IPS-18c (cell line): ENCODE data around the gene FBXL4.
A peak's percentile ranks its signal among the peaks of the same experiment; 100 is the strongest.

Source experiments
- H3K4me3 ChIP-seq: 2 replicates; pipeline ENCODE4 v1.7.0; 2013; ENCODE audit warnings: low read depth, mild to moderate bottlenecking, low read length, moderate library complexity; ENCODE audit not compliant: insufficient read depth
- H3K9me3 ChIP-seq: one replicate; pipeline ENCODE4 v1.6.1; 2013; ENCODE audit warnings: mild to moderate bottlenecking, low read length, moderate library complexity; ENCODE audit not compliant: control insufficient read depth, insufficient read depth

FBXL4 gene

GRCh38 chr6:98947411-98948292, at the start of gene FBXL4:
Gene FBXL4, minus strand, starts transcription at chr6:98947946. Its CDS starts 20,958 bp downstream, at chr6:98926988.
- H3K4me3 ChIP-seq: peak within 1 kb of the TSS; percentile 81
- peaks cover 2% of the 10 kb centered on the region for H3K9me3 ChIP-seq

DNA sequence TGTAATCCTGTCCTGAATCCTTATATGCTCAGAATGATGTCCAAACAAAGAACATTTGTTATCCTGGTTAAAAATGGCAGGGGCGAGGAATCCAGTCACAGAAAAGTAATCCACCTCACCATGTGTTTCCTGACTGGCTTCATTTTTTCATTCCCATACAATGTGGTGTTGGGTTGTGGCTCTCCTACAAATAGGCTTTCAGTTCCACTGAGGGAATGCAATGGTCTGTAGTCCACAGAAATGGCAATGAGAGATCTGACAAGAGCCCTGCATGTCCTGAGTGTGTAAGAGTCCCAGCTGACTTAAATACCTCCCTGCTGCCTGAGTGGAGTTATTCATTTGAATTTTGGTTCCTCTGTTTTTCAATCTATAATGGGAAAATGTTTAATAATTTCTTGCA, 47.4 kb upstream of the FBXL4 start:
- Histone ChIP-seq H3K9me3 (no peaks in the 10 kb centered on the region), H3K4me3 (no peak overlapping the region)

- Histone ChIP-seq H3K4me3 (no peak overlapping the region), H3K9me3 (no peaks in the 10 kb centered on the region)
Observed at GRCh38 chr6:98992535-98992934, 44.8 kb upstream of the FBXL4 start.

DNA sequence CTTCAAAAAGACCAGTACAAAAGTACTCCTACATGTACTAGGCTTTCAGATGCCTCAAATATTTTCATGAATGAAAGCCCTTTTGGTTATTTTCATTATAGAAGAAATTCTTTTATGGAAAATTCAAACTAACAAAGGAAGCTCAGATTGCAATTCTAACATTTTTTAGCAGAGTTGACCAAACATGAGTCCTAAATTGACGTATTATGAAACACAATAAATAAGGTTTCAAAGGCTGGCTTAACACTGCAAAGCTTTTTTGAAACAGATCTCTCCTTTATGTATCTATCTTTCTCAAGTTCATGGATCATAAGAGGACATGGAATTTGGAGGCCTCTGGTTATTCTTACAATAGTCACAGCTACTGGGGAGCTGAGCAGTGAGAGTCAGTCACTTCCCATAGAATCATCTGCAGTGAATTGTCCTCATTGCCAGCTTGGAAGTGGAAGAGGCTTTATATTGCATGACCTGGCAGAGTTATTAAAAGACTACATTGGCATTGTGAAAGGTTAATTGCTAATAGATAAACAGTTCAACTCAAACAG, 38.4 kb upstream of the FBXL4 start:
- no peak overlapping the region for H3K4me3 ChIP-seq
- H3K9me3 ChIP-seq: no peaks in the 10 kb centered on the region

GRCh38 chr6:98985391-98985790, 37.6 kb upstream of the FBXL4 start:
- Histone ChIP-seq H3K9me3 (no peaks in the 10 kb centered on the region), H3K4me3 (no peak overlapping the region)

DNA sequence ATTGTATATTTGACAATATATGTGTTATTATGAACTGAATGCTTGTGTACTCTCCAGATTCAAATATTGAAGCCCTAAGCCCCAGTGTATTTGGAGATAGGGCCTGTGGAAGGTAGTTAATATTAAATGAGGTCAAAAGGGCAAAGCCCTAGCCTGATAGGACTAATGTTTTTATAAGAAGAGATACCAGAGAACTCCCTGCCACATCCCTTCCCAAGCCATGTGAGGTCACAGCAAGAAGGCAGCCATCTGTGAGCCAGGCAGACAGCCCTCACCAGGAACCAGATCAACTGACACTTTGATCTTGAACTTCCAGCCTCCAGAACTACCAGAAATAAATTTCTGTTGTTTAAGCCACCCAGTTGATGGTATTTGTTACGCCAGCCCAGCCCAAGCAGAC, 36.4 kb upstream of the FBXL4 start:
- no peak overlapping the region for H3K4me3 ChIP-seq
- no peaks in the 10 kb centered on the region for H3K9me3 ChIP-seq

- Histone ChIP-seq H3K9me3 (no peaks in the 10 kb centered on the region), H3K4me3 (no peak overlapping the region)
Observed at GRCh38 chr6:98981473-98981872, 33.7 kb upstream of the FBXL4 start.

DNA sequence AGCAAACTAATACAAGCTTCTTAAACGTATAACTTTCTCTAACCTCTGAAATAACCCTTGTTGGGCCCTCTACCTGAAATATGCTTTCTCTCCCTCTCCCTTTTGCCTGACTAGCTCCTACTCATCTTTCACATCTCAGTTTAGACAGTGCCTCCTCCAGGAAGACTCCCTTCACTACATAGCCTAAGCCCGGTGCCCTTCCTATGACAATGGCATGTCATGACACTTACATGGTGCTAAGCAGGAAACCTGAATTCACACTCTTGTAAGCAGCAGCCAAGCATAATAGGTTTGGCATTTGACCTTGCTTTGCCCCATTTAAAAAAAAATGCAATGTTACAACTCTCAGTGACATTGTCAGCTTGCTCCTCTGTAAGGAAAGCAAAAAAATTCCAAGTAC, 33.1 kb upstream of the FBXL4 start:
- H3K9me3 ChIP-seq: no peaks in the 10 kb centered on the region

GRCh38 chr6:98977671-98978292, 30.0 kb upstream of the FBXL4 start:
- no peak overlapping the region for H3K4me3 ChIP-seq
- no peaks in the 10 kb centered on the region for H3K9me3 ChIP-seq

More for the DNA sequence above, 33.1 kb upstream of the FBXL4 start:
- H3K4me3 ChIP-seq: no peak overlapping the region

DNA sequence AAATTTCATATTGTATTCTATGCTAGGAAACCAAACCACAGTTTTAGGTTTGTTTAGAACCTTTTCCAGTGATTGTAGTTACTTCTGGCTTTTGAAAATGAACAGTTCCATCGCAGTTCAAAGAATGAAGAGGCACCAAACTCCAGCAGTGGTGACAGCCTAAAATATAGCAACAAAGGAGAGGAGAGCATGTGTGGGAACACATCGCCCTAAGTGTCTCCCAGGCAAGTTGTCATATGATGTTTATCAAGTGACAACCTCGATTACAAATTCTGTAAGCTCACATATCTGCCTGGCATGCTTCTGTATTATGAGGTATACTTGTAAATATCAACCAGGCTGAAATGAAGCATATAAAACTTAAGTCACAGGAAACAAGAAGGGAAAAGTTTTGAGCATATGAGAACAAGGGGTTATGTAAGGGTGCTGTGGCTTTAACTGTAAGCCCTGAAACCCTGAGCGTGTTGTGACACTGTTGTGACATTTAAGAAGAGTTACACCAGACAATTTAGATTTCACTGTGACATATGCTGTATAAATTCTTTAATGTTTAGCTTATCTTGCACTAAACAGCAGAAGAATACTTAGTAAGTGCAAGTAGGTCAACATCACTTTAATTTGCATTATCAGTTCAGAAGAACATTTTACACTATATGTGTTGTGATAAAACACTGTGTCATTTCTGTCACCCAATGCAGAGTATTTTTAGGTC, 29.1 kb upstream of the FBXL4 start:
- Histone ChIP-seq H3K4me3 (no peak overlapping the region), H3K9me3 (no peaks in the 10 kb centered on the region)

DNA sequence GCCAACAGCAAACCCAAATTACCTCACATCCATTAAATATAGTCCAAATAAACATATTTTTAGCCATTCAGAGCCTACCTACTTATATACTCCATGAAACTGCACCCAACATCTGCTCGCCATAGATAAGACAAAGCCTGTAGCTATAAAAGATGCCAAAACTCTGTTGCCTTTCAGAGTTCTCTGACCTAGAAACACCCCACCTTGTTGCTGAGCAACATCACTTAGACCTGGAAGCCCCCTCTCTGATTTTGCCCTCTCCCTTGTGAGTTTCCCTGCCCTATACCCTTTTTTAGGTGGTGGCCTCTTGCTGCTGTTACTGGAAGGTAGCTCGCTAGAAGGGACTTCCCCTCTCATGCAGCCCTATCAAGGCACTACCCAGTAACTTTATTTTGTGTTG, 27.7 kb upstream of the FBXL4 start:
- Histone ChIP-seq H3K9me3 (no peaks in the 10 kb centered on the region), H3K4me3 (no peak overlapping the region)

- Histone ChIP-seq H3K4me3 (no peak overlapping the region), H3K9me3 (no peaks in the 10 kb centered on the region)
Observed at GRCh38 chr6:98974309-98974708, 26.6 kb upstream of the FBXL4 start.

GRCh38 chr6:98973571-98973970, 25.8 kb upstream of the FBXL4 start:
- Histone ChIP-seq H3K4me3 (no peak overlapping the region), H3K9me3 (no peaks in the 10 kb centered on the region)

DNA sequence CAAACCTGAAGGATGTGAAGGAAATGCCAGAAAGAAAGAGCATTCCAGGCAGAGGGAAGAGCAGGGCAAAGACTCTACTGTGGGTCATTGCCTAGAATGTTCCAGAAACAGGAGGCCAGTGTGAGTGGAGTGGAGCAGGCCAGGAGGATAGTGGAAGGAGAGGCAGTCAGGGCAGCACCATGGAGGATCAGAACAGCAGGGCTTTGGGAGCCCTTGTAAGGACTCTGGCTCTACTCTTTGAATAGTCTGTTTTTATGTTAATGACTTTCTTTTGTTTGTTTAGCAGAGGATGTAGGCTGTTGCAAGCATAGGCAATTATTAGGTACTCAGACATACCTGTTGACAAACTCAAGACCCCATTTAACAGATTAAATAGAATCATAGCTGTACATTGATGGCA, 23.6 kb upstream of the FBXL4 start:
- Histone ChIP-seq H3K9me3 (no peaks in the 10 kb centered on the region), H3K4me3 (no peak overlapping the region)

GRCh38 chr6:98970469-98970868, 22.7 kb upstream of the FBXL4 start:
- no peak overlapping the region for H3K4me3 ChIP-seq
- H3K9me3 ChIP-seq: no peaks in the 10 kb centered on the region

DNA sequence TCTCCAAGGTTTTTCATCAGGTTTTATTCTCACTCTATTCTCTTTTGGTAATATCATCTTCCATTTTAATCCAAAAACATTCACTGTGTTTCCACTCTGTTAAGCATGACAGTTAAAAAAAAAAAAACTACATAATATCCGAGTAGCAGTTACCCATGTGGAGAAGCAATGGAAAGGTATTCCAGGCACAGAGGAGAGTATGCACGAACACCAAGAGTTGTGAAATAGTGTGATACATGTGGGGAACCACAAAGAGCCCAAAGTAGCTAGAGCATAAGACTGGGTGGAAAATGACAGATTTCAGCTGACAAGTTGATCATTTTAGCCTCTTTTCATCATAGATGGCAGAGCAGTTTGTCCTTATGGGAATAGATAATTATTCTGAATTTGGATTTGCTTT, 19.9 kb upstream of the FBXL4 start:
- H3K9me3 ChIP-seq: no peaks in the 10 kb centered on the region

GRCh38 chr6:98959631-98960030, 11.9 kb upstream of the FBXL4 start:
- Histone ChIP-seq H3K4me3 (no peak overlapping the region), H3K9me3 (no peaks in the 10 kb centered on the region)

More for the DNA sequence above, 19.9 kb upstream of the FBXL4 start:
- H3K4me3 ChIP-seq: no peak overlapping the region

- Histone ChIP-seq H3K4me3 (no peak overlapping the region), H3K9me3 (no peaks in the 10 kb centered on the region)
Observed at GRCh38 chr6:98958776-98959175, 11.0 kb upstream of the FBXL4 start.
